CD4-positive, alpha-beta T cell treated with Interleukin-4 for 1 hour (primary cell): ENCODE data around the gene PANX2.

Experiments used
- DNase-seq, 2 donors: peaks; one replicate each; pipeline ENCODE4 v3.0.0-alpha.2; 2020 to 2022

The PANX2 gene

DNA sequence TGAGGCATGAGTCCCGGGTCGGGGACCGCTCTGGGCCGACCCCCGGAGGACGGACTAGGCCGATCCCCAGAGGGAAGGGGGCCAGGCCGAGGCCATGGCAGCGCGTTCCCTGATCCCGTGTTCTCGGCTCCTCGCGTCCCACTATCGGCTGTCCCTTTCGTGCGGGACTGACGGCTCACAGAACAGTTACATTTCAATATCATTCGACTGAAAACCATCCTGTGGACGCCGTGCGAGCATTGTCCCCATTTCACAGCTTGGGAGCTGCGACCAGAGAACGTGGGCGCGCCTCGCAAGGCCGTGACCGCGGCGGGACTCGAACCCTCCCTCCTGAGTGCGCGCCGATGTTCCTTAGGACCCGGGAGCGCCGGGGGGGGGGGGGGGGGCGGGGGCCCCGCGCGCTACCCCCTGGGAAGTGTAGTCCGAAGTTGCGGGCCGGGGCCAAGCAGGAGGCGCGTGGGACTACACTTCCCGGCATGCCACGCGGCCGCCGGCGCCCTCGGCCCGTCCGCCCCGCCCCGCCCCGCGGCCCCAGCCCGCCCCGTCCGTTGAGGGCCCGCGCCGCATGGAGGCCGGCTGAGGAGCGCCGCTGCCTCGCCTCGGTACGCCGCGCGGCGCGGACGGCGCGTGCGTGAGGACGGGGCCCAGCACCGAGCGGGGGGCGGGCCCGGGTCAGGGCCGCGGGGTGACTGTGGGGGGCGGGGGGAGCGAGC is 15.0 kb downstream of the PANX2 start, which contains the start of gene TRABD:
Gene TRABD, plus strand, starts transcription at position 539 of the 713 bp plus-strand sequence. CDS start 7,148 bp downstream, outside the sequence.
- peak; percentile 91 for DNase-seq

DNA sequence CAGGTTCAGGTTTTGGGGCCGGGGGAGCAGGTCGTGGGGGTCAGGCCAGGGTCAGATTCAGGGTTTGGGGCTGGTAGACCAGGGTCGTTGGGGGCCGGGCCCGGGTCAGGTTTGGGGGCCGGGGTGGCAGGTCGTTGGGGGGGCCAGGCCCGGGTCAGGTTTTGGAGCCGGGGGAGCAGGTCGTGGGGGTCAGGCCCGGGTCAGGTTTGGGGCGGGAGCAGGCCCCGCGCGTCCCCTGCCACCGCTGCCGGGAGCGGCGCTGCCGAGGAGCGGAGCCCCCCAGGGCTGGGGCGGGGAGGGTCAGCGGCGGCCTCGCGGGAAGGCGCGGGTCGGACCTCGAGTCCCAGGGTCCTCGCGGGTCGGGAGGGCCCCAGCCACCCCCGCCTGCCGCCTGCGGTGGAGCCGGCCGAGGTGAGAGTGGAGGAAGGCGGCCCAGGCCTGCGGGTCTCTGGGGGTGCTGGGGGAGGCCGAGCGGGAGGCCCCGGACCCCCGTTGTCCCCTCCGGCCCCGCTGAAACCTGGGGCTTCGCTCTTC is 15.7 kb downstream of the PANX2 start:
- DNase-seq = no peak

DNA sequence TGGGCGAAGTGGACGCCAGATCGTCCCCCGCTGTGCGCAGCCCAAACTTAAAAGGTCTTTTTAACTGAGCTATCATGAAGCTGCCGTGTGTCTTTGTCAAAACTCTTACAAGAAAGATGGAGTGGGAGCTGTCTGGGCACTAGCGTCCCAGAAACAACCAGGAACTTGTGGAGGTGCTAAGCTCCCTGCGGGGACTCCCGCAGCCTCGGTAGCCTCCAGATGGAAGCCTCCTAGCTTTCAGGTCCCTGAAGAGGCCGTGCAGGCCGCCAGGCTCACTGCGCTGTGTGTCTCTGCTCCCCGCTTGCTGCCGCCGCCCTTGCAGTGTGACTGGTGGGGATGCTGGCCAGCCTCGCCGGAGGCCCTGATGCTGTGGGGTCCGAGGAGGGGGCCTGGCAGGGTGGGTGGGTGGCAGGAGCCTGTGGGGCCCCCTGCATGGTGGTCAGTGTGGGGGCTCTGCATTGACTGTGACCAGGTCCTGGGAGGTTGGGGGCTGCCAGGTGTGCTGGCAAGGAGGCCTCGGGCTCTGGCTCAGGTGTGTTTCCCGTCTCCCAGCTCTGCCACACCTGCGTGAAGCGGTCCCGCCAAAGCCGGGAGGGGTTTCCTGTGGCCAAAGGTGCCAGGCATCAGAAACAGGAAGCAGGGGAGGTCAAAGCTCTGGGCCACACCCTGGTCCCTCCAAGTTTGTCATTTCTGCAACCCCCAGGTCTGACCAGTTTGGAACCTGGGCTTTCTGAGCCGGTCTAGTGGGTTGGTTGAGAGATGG is 16.4 kb downstream of the PANX2 start:
- DNase-seq = peak; percentile 36 to 38

GRCh38 chr22:50188356-50188755 is 17.8 kb downstream of the PANX2 start:
- no peak for DNase-seq

DNA sequence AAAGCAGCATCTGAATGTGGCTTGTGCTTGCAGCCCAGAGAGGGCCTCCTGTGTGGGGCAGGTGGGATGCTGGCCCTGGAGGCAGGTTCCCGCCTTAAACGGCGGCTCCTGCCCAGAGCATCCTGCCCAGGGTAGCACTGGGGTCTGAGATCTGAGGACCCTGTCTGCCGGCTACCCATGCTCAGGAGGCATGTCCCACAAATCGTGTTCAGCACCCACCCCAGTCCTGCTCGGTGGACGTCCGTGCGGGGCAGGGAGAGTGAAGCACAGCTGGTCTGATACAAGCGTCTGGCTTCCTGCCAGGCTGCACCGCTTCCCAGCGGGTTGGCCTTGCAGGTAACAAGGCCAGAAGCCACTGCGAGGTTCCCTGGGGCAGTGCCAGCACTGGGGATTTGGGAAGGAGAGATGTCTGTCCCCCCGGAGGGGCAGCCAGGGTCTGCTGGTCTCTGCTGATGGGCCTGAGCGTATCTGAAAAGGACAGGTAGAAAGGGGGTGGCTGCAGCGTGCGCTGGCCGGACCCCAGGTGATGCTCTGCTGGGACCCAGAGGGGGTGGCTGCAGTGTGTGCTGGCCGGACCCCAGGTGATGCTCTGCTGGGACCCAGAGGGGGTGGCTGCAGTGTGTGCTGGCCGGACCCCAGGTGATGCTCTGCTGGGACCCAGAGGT is 18.8 kb downstream of the PANX2 start:
- DNase-seq = no peak

DNA sequence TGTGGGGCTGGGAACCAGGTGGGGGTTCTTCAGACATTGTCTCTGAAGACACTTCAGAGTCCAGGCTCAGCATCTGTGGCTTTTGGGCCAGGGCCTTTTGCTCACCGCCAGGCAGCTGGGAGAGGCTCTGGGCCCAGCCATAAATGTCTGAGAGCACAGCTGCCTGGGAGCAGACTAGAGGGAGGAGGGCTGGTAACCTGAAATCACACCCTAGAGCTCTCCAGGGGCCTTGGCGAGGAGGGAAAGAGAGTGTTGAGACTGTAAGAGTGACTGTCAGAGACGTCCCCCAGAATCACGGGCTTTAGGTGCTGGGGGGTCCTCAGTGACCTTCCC is 19.3 kb downstream of the PANX2 start:
- peak in 1 of 2 donors; percentile 32 for DNase-seq

DNA sequence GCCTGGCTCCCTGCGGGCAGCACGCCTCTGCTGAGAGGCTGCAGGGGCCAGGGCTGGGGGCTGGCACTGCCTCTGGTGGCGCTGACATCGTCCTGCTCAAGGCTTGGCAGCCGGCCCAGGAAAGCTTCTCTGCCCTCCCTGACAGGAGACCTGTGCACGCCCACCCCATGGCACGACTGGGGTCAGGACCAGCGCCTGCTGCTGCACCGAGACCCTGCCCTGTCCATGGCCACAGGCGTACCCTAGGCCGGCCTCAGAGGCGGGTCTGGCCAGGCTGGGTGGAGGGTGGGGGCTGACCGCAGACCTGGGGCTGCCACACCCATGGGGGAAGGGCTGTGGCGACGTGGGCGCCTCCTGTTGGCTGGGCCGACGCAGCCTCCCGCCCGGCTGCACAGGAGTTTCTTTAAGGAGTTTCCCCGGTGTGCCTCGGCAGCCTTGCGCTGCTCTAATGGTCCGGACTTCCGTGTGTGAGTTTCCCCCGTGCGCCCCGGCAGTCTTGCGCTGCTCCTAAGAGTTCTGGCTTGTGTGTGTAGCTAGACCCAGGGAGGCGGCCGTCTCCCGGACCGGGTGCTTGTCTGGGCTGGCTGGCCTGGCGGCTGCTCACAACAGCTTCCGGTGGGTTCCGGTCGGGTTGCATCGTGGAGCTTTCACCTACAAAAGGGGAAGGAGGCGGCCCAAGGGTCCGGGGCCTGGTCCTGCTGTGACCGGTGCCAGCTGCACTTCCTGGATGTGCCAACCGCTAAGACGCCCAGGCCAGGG is 19.8 kb downstream of the PANX2 start:
- peak; percentile 88 to 92 for DNase-seq

DNA sequence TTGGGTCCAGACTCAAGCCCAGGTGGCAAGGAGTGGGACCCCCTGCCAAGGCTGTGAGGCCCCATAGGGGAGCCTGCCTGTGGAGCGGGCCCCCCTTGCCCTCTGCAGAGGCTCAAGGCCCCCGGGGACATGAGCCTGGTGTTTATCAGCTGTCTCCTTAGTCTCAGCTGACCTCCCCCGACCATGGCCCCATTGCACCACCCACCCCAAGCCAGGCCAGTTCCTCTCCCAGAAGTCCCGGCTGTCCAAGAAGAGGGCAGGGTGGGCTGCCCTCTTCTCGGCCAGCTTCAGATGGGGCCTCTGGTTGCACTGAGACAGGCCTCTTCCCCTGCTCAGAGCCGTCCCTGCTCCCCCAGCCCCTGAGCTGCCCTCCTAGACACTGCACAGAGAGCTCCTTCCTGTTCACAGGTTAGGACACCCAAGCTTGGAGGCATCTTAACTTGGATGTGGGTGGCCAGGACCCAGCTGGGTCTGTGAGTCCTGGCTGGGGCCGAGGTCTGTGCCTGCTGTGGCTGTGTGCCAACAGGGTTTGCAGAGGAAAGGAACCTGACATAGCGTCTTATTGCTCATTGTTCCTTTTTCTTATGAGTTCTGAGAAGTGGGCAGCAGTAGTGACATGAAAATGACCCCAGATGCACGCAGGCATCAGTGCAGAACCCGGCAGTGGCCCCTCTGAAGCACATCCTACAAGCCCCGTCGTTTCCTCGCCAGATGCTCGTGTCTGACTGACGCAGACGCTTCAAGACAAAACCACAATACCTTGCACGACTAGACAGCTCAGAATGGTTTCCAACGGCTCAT is 20.6 kb downstream of the PANX2 start:
- DNase-seq = peak; percentile 82 to 95

DNA sequence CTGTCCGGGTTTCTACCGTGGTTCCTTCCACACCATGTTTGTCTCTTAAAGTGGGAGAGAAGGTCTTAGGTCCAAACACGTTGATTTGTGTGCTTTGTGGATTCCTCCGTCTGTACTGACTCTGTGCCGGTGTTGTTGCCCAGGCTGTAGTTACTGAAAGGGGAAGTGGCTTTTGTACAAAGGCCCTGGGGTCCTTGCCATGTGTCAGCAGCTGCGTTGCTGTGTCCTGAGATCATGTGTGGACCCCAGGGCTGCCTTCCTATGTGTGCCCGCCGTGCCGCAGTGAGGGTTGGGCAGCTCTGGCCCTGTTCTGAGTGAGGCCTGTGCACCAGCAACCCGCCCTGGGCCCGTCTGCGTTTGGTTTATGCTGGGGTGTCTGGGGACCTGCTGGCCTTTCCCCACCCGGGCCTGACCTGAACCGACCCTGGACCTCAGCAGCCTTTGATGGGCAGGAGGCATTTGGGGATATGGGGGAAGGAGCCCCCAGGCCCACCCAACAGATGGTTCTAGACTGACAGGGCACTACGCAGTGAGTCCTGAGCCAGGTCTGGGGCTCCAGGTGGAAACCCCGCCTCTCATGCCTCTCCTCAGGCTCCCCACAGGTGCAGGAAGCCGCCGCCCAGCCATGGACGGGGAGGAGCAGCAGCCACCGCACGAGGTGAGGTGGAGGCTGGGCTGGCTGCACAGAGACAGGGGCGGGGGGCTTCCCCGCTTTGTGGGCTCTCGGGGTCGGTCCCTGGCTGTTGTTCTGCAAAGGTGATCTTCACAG is 22.1 kb downstream of the PANX2 start:
- DNase-seq = peak; percentile 58 to 73

GRCh38 chr22:50193621-50194020 is 23.1 kb downstream of the PANX2 start:
- DNase-seq = no peak

- no peak for DNase-seq
Observed at GRCh38 chr22:50194037-50194805, 23.7 kb downstream of the PANX2 start.

DNA sequence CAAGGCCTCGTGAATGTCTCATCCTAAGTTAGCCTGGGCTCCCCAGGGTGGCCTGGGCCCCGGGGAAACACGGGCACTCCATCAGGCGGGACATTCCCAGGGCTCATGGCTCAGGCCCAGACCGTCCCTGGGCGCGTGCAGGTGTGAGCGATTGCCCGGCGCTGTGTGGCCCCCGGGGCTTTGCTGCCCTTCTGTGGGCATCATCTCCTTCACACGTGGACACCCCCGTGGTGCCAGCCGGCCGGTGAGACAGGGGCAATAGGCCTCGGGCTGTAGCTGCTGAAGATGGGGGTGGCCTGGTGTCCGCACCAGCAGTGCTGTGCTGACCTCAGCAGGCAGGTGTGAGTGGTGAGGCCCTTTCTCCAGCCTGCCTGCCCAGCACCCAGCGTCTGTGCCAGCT is 25.7 kb downstream of the PANX2 start:
- DNase-seq = no peak

- DNase-seq = no peak
Observed at GRCh38 chr22:50197000-50197800, 26.7 kb downstream of the PANX2 start.

- no peak for DNase-seq
Observed at GRCh38 chr22:50197856-50198623, 27.5 kb downstream of the PANX2 start.

- DNase-seq = no peak
Observed at GRCh38 chr22:50198624-50199017, 28.1 kb downstream of the PANX2 start.

DNA sequence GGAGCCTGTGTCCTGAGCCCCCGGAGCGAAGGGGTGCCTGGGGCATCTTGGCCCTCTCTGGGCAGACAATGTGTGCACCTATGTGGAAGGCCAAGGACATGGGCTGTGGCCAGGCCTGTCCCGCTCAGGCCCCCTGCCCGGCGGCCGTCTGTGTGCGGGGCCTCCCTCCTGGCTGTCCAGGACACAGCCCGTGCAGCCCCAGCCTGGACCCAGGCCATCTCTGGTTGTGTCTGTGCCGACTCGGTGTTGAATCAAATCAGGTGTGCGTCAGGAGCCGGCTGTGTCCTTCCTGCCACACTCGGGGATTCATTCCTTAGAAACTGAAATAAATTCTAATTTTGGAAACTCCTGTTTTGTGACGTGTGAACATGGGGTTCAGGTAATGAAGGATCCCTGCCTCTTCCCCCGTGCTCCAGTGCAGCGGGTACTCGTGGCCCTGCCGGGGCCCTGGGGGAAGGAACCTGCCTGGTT is 28.8 kb downstream of the PANX2 start:
- no peak for DNase-seq

- no peak for DNase-seq
Observed at GRCh38 chr22:50199829-50200460, 29.4 kb downstream of the PANX2 start.
